Measurements from ENCODE around the gene NOD2.

NOD2 gene

GRCh38 chr16:50695017-50696000 lies 1.9 kb downstream of the NOD2 start:
- no peak for FAIRE-seq

GRCh38 chr16:50696126-50696525 lies 2.7 kb downstream of the NOD2 start:
- FAIRE-seq = no peak

GRCh38 chr16:50696575-50697420 lies 3.4 kb downstream of the NOD2 start:
- no peak for FAIRE-seq

DNA sequence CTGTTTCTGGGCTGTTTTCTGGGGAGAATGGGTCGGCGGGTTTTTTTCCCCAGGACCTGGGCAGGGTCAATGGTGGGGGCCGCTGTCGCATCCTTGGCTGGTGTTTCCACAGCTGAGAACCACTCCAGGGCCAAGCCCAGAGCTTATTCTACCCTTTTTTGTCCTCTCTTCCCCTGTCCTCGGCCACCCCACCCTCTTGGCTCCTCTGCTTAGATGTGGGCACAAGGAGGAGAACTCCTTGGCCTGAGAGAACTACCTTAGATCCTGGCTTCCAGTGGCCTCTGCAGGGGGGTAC lies 4.0 kb downstream of the NOD2 start:
- FAIRE-seq = no peak

GRCh38 chr16:50697881-50698767 lies 4.7 kb downstream of the NOD2 start:
- no peak for FAIRE-seq

DNA sequence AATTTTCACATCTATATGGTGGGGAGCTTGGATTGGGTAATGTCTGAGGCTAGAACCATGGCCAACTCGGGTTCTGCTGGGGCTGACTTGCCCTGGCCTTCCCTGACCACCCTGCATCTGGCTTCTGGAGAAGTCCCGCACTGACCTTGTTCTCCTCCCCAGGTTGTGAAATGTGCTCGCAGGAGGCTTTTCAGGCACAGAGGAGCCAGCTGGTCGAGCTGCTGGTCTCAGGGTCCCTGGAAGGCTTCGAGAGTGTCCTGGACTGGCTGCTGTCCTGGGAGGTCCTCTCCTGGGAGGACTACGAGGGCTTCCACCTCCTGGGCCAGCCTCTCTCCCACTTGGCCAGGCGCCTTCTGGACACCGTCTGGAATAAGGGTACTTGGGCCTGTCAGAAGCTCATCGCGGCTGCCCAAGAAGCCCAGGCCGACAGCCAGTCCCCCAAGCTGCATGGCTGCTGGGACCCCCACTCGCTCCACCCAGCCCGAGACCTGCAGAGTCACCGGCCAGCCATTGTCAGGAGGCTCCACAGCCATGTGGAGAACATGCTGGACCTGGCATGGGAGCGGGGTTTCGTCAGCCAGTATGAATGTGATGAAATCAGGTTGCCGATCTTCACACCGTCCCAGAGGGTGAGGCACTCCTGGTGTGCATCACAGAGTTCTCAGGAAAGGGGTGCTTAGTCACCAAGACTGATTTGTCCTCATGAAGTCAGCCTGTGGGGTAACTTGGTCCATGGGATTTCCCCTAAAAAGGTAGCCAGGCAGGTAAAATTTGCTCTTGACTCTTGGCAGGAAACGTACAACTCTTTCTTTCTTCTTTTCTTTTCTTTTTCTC lies 6.1 kb downstream of the NOD2 start:
- no peak for FAIRE-seq

GRCh38 chr16:50702725-50703124 lies 9.3 kb downstream of the NOD2 start:
- FAIRE-seq = no peak

DNA sequence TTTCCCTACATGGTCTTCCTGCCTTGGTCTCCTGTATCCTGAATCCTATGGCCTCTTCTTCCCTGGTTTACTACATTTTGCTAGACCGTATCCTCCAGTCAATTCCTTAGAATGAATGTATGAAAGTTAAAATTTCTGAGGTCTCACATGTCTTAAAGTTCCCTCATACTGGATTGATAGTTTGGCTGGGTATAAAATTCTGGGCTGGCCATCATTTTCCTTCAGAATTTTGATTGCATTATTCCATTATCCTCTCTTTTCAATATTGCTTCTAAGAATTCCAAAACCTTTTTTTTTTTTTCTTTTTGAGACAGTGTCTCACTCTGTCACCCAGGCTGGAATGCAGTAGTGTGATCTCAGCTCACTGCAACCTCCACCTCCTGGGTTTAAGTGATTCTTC lies 10.8 kb downstream of the NOD2 start:
- no peak for FAIRE-seq

DNA sequence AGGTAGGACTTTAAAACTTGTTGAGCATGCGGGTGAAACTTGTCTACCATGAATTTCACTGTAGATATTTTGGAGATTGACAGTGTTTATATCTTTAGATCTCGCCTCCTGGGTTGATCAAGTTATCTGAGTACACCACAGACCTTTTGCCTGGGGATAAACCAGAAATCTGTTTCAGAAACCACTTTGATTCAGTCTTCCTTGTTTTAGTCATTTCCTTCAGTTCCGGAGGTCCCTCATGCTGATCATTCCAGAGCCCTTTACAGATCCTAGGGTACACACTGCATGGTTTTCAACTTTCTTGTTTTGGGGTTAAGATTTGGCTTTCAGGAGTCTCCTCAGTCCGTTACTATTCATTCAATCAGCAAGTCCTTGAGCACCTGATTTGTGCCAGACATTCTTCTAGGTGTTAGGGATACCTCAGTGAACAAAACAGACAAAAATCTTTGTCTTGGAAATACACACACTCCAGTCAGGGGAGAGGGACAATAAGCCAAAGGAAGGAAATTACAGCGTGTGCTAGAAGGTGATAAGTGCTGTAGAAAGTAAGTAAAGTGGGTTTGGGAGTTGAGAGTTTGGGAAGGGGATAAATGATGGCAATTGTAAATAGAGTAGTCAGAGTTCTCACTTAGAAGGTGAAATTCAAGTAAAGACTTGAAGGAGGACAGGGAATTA lies 12.2 kb downstream of the NOD2 start:
- no peak for FAIRE-seq

- FAIRE-seq = no peak
These were observed 12.8 kb downstream of the NOD2 start for GRCh38 chr16:50706250-50706649.

- no peak for FAIRE-seq
These were observed 15.1 kb downstream of the NOD2 start for GRCh38 chr16:50708373-50709060.

- FAIRE-seq = no peak
These were observed 15.8 kb downstream of the NOD2 start for GRCh38 chr16:50709061-50709684.

DNA sequence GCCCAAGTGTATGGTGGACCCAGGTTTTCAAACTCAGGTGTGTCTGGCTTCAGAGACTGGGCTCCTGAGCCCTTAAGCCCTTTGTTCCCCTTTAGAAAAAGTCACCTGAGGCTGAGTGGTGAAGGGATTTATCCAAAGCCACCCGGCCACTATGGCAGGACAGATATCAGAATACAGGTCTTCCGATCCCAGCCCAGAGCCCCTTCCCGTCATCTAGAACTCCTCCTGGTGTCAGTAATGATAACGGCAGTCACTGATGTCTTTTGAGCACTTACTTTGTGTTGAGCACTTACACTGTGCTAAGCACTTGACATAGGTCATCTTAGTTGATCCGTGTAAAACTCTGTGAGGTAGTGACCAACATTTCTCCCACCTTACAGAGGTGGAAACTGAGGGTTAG lies 16.6 kb downstream of the NOD2 start:
- no peak for FAIRE-seq

GRCh38 chr16:50711040-50711439 lies 17.6 kb downstream of the NOD2 start:
- FAIRE-seq = no peak

DNA sequence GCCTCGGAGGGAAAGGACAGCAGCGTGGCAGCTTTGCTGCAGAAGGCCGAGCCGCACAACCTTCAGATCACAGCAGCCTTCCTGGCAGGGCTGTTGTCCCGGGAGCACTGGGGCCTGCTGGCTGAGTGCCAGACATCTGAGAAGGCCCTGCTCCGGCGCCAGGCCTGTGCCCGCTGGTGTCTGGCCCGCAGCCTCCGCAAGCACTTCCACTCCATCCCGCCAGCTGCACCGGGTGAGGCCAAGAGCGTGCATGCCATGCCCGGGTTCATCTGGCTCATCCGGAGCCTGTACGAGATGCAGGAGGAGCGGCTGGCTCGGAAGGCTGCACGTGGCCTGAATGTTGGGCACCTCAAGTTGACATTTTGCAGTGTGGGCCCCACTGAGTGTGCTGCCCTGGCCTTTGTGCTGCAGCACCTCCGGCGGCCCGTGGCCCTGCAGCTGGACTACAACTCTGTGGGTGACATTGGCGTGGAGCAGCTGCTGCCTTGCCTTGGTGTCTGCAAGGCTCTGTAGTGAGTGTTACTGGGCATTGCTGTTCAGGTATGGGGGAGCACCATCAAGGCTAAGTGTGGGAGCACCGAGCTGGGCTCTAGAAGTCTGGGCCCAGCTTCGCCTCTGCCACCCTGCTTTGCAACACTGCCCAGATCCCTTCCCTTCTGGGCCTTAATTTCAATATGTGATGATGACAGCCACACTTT lies 18.6 kb downstream of the NOD2 start:
- no peak for FAIRE-seq

DNA sequence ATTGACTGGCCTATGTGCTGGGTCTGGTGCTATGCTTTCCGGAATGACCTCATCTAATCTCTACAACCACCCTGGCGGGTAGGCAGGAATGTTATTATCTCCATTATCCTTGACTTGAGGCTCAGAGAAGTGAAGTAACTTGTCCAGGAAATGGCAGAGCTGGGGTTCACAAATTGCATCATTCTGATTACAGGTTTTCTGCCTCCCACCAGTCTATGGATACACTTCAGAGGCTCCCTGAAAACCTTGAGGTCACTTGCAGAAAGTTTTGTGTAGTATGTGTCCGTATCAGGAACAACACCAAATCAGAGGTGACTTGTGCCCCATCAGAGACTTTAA lies 19.1 kb downstream of the NOD2 start:
- no peak for FAIRE-seq

- no peak for FAIRE-seq
These were observed 19.6 kb downstream of the NOD2 start for GRCh38 chr16:50712956-50713355.

GRCh38 chr16:50717091-50717490 lies 23.7 kb downstream of the NOD2 start:
- no peak for FAIRE-seq

- FAIRE-seq = no peak
These were observed 24.1 kb downstream of the NOD2 start for GRCh38 chr16:50717494-50717893.
